Skeletal muscle satellite cell (primary cell): ENCODE measurements around the gene BAIAP2L2.

ENCODE experiments used
- H3K27me3 ChIP-seq: 2 replicates; pipeline ENCODE4 v1.7.0; 2013; ENCODE audit warnings: low read length; ENCODE audit not compliant: control insufficient read depth, insufficient read depth
- H3K36me3 ChIP-seq: 2 replicates; pipeline ENCODE4 v1.7.0; 2013; ENCODE audit warnings: mild to moderate bottlenecking, control low read depth, low read length; ENCODE audit not compliant: insufficient read depth
- H3K4me1 ChIP-seq: 2 replicates; pipeline ENCODE4 v1.7.0; 2013; ENCODE audit warnings: low read length; ENCODE audit not compliant: control insufficient read depth, insufficient read depth
- H3K4me2 ChIP-seq: 2 replicates; pipeline ENCODE4 v1.7.0; 2013; ENCODE audit warnings: mild to moderate bottlenecking, low read length
- H3K4me3 ChIP-seq: 2 replicates; pipeline ENCODE4 v1.7.0; 2013; ENCODE audit warnings: low read length
- H3K9ac ChIP-seq: 2 replicates; pipeline ENCODE4 v1.7.0; 2013; ENCODE audit warnings: mild to moderate bottlenecking, low read depth, low read length, moderate library complexity
- H3K9me3 ChIP-seq: replicated peaks from 2 replicates; pipeline ENCODE4 v1.7.0; 2013; ENCODE audit warnings: mild to moderate bottlenecking, control low read depth, low read length

Gene BAIAP2L2

DNA sequence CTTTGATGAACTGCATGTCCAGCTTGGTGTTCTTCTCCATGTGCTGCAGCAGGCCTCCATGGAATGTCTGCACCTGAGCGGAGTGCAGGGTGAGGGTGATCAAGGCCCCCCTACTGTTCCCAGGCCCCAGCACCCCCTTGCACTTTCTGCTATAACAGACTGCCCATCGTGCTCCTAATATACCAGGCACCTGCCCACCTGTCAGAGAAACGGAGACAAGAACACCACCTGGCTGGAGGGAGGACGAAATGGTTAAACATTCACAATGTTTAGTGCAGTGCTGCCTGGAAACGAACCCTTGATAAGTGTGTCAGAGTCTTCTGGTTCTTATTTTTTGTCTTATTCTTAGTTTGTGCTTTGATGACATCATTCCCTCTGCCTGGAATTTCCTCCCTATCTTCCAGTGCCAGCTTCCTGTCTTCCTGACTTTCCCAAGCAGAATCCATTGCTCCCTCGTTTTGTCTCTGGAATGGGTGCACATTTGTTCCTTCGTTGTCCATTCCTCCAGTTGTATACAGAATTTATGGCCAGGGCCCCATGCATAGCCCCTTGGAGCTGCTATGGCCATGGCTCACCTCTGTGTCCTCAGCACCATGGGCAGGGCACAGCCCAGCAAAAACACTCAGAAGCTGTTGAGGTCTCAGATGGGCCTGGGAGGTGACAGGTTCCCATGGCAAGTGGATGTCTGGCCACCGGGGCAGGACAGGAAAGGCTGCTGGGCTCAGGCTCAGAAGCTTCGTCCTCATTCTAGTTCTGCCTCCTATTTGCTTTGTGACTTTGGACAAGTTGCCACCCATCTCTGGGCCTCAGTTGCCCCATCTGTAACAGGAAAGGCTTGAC lies 11.9 kb downstream of the BAIAP2L2 start:
- Histone ChIP-seq H3K36me3 (no peaks in the 10 kb centered on the region), H3K9ac (no peak overlapping the region), H3K27me3 (no peaks in the 10 kb centered on the region), H3K4me2 (no peak overlapping the region), H3K9me3 (no peaks in the 10 kb centered on the region), H3K4me1 (no peaks in the 10 kb centered on the region), H3K4me3 (no peak overlapping the region)

DNA sequence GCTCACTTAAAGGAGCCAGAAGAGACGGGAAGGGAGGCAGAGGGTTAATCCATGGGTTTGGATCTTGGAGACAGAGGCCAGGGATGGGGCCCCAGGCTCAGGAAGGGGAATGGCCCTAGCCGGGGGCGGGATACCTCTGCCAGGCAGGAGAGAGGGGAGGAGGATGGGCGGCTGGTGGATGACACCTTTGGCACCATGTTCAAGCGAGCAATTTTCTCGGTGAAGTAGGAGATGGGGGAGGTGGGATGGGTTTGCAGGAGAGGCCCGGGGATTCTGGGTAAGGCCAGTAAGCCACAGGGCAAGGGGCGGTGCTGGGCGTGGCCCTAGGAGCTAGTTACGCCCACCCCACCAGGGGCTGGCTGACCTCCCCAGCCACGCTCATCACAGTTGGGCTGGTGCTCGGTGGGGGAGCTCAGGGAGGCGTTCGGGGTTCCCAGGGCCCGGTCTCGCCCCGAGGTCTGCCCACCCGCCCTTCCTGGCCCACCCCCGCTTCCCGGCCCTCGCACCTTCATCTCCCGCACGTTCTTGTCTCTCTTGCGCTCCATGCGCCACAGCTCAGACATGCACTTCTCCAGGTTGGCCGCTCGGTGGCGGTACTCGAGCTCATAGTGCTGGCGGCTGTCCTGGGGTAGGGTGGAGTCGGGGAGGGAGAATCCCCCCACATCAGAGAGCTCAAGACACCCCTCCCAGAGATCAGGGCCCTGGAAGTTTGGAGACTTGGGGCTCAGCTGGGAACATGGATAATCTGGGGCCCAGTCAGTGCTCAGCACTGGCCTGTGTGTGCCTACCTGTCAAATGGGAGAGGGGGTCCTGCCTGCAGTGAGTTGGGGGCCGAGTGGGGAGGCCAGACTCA lies 12.7 kb downstream of the BAIAP2L2 start:
- H3K36me3 ChIP-seq: no peaks in the 10 kb centered on the region
- H3K9ac ChIP-seq: no peak overlapping the region
- no peaks in the 10 kb centered on the region for H3K27me3 ChIP-seq
- H3K4me3 ChIP-seq: no peak overlapping the region
- no peaks in the 10 kb centered on the region for H3K4me1 ChIP-seq
- no peaks in the 10 kb centered on the region for H3K9me3 ChIP-seq
- H3K4me2 ChIP-seq: no peak overlapping the region

DNA sequence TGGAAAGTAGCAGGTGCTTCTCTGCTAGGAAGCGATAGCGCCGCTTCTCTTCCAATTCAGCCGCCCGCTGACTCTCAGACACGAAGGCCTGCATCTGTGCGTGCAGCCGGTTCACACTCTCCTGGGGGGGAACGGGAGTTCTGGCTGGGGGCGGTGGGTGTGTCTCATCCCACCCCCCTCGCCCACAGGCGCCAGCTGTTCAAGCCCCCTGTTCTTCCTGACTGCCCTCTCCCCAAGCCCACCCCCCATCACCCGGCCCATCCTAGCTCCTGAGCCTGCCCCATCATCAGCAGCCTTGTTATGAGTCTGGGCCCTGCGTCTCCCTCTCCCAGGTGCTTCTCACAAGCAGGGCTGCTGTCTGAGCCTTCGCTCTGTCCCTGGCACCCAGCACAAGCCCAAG lies 13.4 kb downstream of the BAIAP2L2 start:
- Histone ChIP-seq H3K9me3 (no peaks in the 10 kb centered on the region), H3K36me3 (no peaks in the 10 kb centered on the region), H3K4me3 (no peak overlapping the region), H3K9ac (no peak overlapping the region), H3K27me3 (no peaks in the 10 kb centered on the region), H3K4me2 (no peak overlapping the region), H3K4me1 (no peaks in the 10 kb centered on the region)

DNA sequence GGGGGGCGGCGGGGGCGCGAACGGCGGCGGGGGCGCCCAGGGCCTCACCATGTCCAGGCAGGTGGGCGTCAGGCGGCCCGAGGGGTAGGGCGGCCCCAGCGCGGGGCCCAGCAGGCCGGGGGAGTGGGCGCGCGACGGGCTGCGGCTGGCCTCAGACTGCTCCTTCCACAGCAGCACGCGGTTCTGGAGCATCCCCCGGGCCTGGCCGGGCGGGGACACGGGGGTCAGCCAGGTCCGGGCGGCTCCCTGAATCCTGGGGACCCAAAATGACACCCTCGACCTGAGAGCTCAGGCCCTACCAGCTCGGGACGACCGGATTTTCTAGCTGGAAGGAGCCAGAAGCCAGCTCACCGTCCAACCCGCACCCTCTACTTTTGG lies 21.0 kb downstream of the BAIAP2L2 start:
- no peak overlapping the region for H3K4me3 ChIP-seq
- peaks cover 4% of the 10 kb centered on the region for H3K4me1 ChIP-seq
- no peaks in the 10 kb centered on the region for H3K36me3 ChIP-seq
- H3K9ac ChIP-seq: no peak overlapping the region
- H3K27me3 ChIP-seq: peaks cover 12% of the 10 kb centered on the region
- no peaks in the 10 kb centered on the region for H3K9me3 ChIP-seq
- no peak overlapping the region for H3K4me2 ChIP-seq

DNA sequence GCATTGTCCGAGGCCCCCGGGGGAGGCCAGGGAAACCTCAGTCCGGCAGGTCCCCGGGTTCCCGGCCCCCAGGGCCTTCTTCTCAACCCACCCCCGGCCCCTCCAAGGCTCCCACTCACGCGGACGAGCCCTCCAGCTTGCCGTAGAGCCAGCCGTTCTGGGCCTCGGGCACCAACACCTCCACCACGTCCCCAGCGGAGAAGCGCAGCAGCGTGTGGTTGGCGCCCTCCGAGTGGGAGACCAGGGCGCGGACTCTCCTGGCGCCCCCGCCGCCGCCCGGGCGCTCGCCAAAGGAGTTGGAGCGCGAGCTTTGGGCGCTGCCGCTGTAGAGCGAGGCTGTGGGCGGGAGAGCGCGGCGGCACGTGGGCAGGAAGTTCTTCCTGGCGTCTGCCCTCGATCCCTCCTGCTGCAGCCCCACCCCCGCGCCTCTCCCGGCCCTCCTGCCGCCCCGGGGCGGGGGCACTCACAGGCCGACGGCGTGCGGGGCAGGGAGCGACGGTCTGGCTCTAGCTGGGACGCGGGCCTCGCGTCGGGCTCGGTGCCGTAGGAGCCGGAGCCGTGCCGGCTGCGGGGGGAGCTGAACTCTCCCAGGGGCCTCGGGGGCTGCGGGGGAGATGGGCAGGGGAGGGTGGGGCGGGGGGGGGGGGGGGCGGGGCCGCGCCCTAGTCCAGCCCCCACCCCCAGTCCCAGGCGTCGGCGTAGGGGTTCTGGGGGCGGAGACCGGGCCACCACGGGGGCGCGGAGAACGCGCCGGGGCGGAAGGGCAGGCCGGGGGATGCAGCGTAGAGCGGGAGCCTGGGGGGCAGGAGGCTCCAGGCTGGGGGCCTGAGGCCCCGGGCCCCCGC lies 21.6 kb downstream of the BAIAP2L2 start:
- no peaks in the 10 kb centered on the region for H3K36me3 ChIP-seq
- peaks cover 12% of the 10 kb centered on the region for H3K27me3 ChIP-seq
- H3K9me3 ChIP-seq: no peaks in the 10 kb centered on the region
- peak overlapping the region; percentile 41 for H3K9ac ChIP-seq
- H3K4me1 ChIP-seq: peaks cover 4% of the 10 kb centered on the region
- H3K4me3 ChIP-seq: peak overlapping the region; percentile 63
- H3K4me2 ChIP-seq: peak overlapping the region; percentile 81

GRCh38 chr22:38087855-38088254 lies 22.6 kb downstream of the BAIAP2L2 start:
- no peak overlapping the region for H3K9ac ChIP-seq
- H3K27me3 ChIP-seq: peaks cover 12% of the 10 kb centered on the region
- no peak overlapping the region for H3K4me3 ChIP-seq
- peak overlapping the region; percentile 81 for H3K4me2 ChIP-seq
- no peaks in the 10 kb centered on the region for H3K36me3 ChIP-seq
- H3K9me3 ChIP-seq: no peaks in the 10 kb centered on the region
- H3K4me1 ChIP-seq: peaks cover 4% of the 10 kb centered on the region

- Histone ChIP-seq H3K4me2 (no peak overlapping the region), H3K9ac (no peak overlapping the region), H3K9me3 (no peaks in the 10 kb centered on the region), H3K4me3 (no peak overlapping the region), H3K4me1 (peaks cover 4% of the 10 kb centered on the region), H3K36me3 (no peaks in the 10 kb centered on the region), H3K27me3 (peaks cover 16% of the 10 kb centered on the region)
Observed at GRCh38 chr22:38086942-38087341, 23.5 kb downstream of the BAIAP2L2 start.

GRCh38 chr22:38086001-38086845 lies 24.3 kb downstream of the BAIAP2L2 start:
- H3K27me3 ChIP-seq: peaks cover 17% of the 10 kb centered on the region
- H3K4me3 ChIP-seq: no peak overlapping the region
- peaks cover 10% of the 10 kb centered on the region for H3K4me1 ChIP-seq
- H3K9ac ChIP-seq: no peak overlapping the region
- H3K9me3 ChIP-seq: no peaks in the 10 kb centered on the region
- no peak overlapping the region for H3K4me2 ChIP-seq
- H3K36me3 ChIP-seq: no peaks in the 10 kb centered on the region

DNA sequence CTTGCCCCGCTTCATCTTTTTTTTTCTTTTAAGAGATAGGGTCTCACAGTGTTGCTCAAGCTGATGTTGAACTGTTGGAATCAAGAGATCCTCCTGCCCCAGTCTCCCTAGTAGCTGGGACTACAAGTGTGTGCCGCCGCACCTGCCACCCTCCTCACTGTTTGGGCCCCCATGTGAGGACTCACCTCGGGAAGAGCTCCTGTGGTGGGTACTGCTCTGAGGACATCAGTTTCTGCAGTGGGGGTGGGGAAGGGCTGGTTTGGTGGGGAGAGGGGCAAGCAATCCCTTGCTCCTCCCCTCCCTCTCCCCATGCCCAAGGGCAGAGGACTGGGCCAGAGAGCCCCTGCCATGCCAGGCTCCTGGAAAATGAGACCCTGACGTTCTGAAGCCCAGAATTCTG lies 25.0 kb downstream of the BAIAP2L2 start:
- peaks cover 15% of the 10 kb centered on the region for H3K4me1 ChIP-seq
- peaks cover 15% of the 10 kb centered on the region for H3K27me3 ChIP-seq
- no peaks in the 10 kb centered on the region for H3K36me3 ChIP-seq

GRCh38 chr22:38085056-38085455 lies 25.4 kb downstream of the BAIAP2L2 start:
- Histone ChIP-seq H3K4me3 (no peak overlapping the region), H3K36me3 (no peaks in the 10 kb centered on the region), H3K27me3 (peaks cover 19% of the 10 kb centered on the region), H3K4me2 (no peak overlapping the region), H3K9ac (no peak overlapping the region), H3K9me3 (no peaks in the 10 kb centered on the region), H3K4me1 (peaks cover 15% of the 10 kb centered on the region)

More for the DNA sequence above, 25.0 kb downstream of the BAIAP2L2 start:
- Histone ChIP-seq H3K4me2 (no peak overlapping the region), H3K9me3 (no peaks in the 10 kb centered on the region), H3K9ac (no peak overlapping the region), H3K4me3 (no peak overlapping the region)
